IMR-90 (cell line): ENCODE results near the gene FAM78B. TPM values are rescaled to one million over a fixed set of nuclear protein-coding genes. Genes with fewer than 3 reads are reported as not detected.

Experiments used
- ATAC-seq: fragments of 200-7000 bp; cut with Tn5 transposase; 2 replicates; pipeline ENCODE4 v1.9.1; 2020; ENCODE audit warnings: low read depth, mild to moderate bottlenecking, moderate library complexity
- BruUV-seq: library from RNA; stranded (reverse); fragments of 400-500 nt; replicated peaks from 2 replicates; lab custom pipeline; 2021; lab: Mats Ljungman, UMichigan
- CTCF ChIA-PET: fragments of 300-600 bp; formaldehyde crosslinking; extraction: SDS; loops from one replicate; lab custom pipeline; 2021; ENCODE audit warnings: antibody characterized with exemption; lab: Yijun Ruan, JAX
- POLR2A ChIA-PET: fragments of 300-600 bp; sonication (Branson Sonifier 250); formaldehyde crosslinking; loops from one replicate; lab custom pipeline; 2022; ENCODE audit warnings: antibody characterized with exemption; ENCODE audit not compliant: unreplicated experiment; lab: Charles Lee
- DNase-seq: peaks from one replicate; pipeline ENCODE4 v3.0.0; 2013
- H2AFZ ChIP-seq: replicated peaks from 2 replicates; pipeline ENCODE3; 2013; ENCODE audit warnings: low read length, mild to moderate bottlenecking; ENCODE audit not compliant: poor library complexity
- H2AK5ac ChIP-seq: 2 replicates; pipeline ENCODE4 v1.6.1; 2013; ENCODE audit warnings: low read depth, low read length, inconsistent platforms
- H2AK9ac ChIP-seq: replicated peaks from 2 replicates; pipeline ENCODE3; 2013; ENCODE audit warnings: mild to moderate bottlenecking, low read depth, low read length, moderate library complexity; ENCODE audit not compliant: poor library complexity
- H2BK120ac ChIP-seq: 2 replicates; pipeline ENCODE4 v1.6.1; 2013; ENCODE audit warnings: low read depth, low read length, inconsistent platforms
- H2BK15ac ChIP-seq: 3 replicates; pipeline ENCODE4 v1.6.1; 2013; ENCODE audit warnings: low read depth, low read length, inconsistent platforms
- H2BK20ac ChIP-seq: 2 replicates; pipeline ENCODE4 v1.6.1; 2013; ENCODE audit warnings: low read depth, mild to moderate bottlenecking, inconsistent platforms, low read length, moderate library complexity
- H2BK5ac ChIP-seq: 2 replicates; pipeline ENCODE4 v1.6.1; 2013; ENCODE audit warnings: mild to moderate bottlenecking, low read depth, low read length, inconsistent platforms; ENCODE audit not compliant: poor library complexity, severe bottlenecking
- H3K14ac ChIP-seq: replicated peaks from 2 replicates; pipeline ENCODE4 v1.6.1; 2013; ENCODE audit warnings: low read depth, low read length, inconsistent platforms
- H3K18ac ChIP-seq: 2 replicates; pipeline ENCODE4 v1.6.1; 2013; ENCODE audit warnings: low read depth, low read length, control low read depth
- H3K23ac ChIP-seq: 2 replicates; pipeline ENCODE4 v1.6.1; 2013; ENCODE audit warnings: low read depth, low read length, inconsistent platforms
- H3K27ac ChIP-seq: 2 replicates; pipeline ENCODE4 v1.5.1; 2013; ENCODE audit warnings: mild to moderate bottlenecking, control low read depth, low read length; ENCODE audit not compliant: insufficient read depth
- H3K27me3 ChIP-seq: 2 replicates; pipeline ENCODE4 v1.6.1; 2013; ENCODE audit warnings: low read length; ENCODE audit not compliant: control insufficient read depth, insufficient read depth
- H3K36me3 ChIP-seq: 2 replicates; pipeline ENCODE4 v1.6.1; 2013; ENCODE audit warnings: low read length, mixed read lengths; ENCODE audit not compliant: control insufficient read depth, insufficient read depth
- H3K4ac ChIP-seq: 2 replicates; pipeline ENCODE4 v1.6.1; 2013; ENCODE audit warnings: low read depth, low read length, inconsistent platforms
- H3K4me1 ChIP-seq: 2 replicates; pipeline ENCODE4 v1.6.1; 2013; ENCODE audit warnings: low read length, mixed read lengths; ENCODE audit not compliant: control insufficient read depth, insufficient read depth
- H3K4me2 ChIP-seq: 2 replicates; pipeline ENCODE4 v1.6.1; 2013; ENCODE audit warnings: low read depth, mild to moderate bottlenecking, control low read depth, low read length, moderate library complexity
- H3K4me3 ChIP-seq: 2 replicates; pipeline ENCODE4 v1.5.1; 2013; ENCODE audit warnings: low read depth, mild to moderate bottlenecking, control low read depth, low read length, moderate library complexity; ENCODE audit not compliant: insufficient read depth
- H3K56ac ChIP-seq: 2 replicates; pipeline ENCODE4 v1.6.1; 2013; ENCODE audit warnings: low read length, inconsistent platforms; ENCODE audit not compliant: insufficient read depth; ENCODE audit errors: extremely low read depth
- H3K79me1 ChIP-seq, 2 experiments: 2 replicates each; pipeline ENCODE4 v1.6.1; 2013; ENCODE audit warnings: low read length in 2 of 2, inconsistent platforms in 1 of 2, low read depth in 1 of 2
- H3K9ac ChIP-seq: 2 replicates; pipeline ENCODE4 v1.6.1; 2013; ENCODE audit warnings: low read depth, low read length, control low read depth
- H3K9me1 ChIP-seq: 2 replicates; pipeline ENCODE4 v1.6.1; 2013; ENCODE audit warnings: low read length, inconsistent platforms; ENCODE audit not compliant: insufficient read depth
- H3K9me3 ChIP-seq: 2 replicates; pipeline ENCODE4 v1.6.1; 2013; ENCODE audit warnings: low read length; ENCODE audit not compliant: control insufficient read depth, insufficient read depth
- H4K20me1 ChIP-seq: 2 replicates; pipeline ENCODE4 v1.6.1; 2013; ENCODE audit warnings: low read length, inconsistent platforms; ENCODE audit not compliant: insufficient read depth
- H4K5ac ChIP-seq: 2 replicates; pipeline ENCODE4 v1.6.1; 2013; ENCODE audit warnings: mild to moderate bottlenecking, low read depth, low read length, control low read depth
- H4K8ac ChIP-seq, 2 experiments: 2 replicates each; pipeline ENCODE4 v1.6.1; 2013; ENCODE audit warnings: low read depth in 2 of 2, low read length in 2 of 2, control low read depth in 1 of 2, inconsistent platforms in 1 of 2
- H4K91ac ChIP-seq: 2 replicates; pipeline ENCODE4 v1.6.1; 2013; ENCODE audit warnings: low read depth, low read length, inconsistent platforms; ENCODE audit not compliant: insufficient read depth
- CEBPB ChIP-seq: IDR thresholded peaks from 2 replicates; pipeline ENCODE4 v1.6.1; 2012; ENCODE audit warnings: low read depth, low read length, improper control_type of control experiment
- MAFK ChIP-seq: IDR thresholded peaks from 2 replicates; pipeline ENCODE4 v1.6.1; 2012; ENCODE audit warnings: low read depth, low read length, improper control_type of control experiment
- MXI1 ChIP-seq: IDR thresholded peaks from 2 replicates; pipeline ENCODE4 v1.6.1; 2012; ENCODE audit warnings: low read depth, mild to moderate bottlenecking, low read length, moderate library complexity, borderline replicate concordance
- SMC3 ChIP-seq: fragments of 150-350 bp; IDR thresholded peaks from 2 replicates; pipeline ENCODE4 v1.6.1; 2016; ENCODE audit warnings: low read depth, mild to moderate bottlenecking, antibody characterized with exemption, low read length, moderate library complexity
- USF2 ChIP-seq: fragments of 150-350 bp; IDR thresholded peaks from 2 replicates; pipeline ENCODE4 v1.6.1; 2017; ENCODE audit warnings: mild to moderate bottlenecking, antibody characterized with exemption, low read length, low read depth
- WGBS, 2 experiments: methylation state at CpG; one replicate each; pipeline versions ENCODE4 v1.1.5 to v1.1.7; 2013; ENCODE audit warnings: missing lambda C conversion rate in 2 of 2; ENCODE audit not compliant: insufficient read length in 1 of 2; ENCODE audit errors: extremely low coverage in 2 of 2; 5-methylcytosine and 5-hydroxymethylcytosine counted together
- dilution Hi-C: fragments of 300-500 bp; cut with HindIII; formaldehyde crosslinking; loops from one replicate; pipeline ENCODE4 v1.14.3; 2018; ENCODE audit warnings: low sequenced_read_pairs; ENCODE audit not compliant: unreplicated experiment
- in situ Hi-C: fragments of 300-500 bp; cut with MboI; formaldehyde crosslinking; loops from 3 replicates; pipeline ENCODE4 v1.14.3; 2019; ENCODE audit warnings: low sequenced_read_pairs, inconsistent platforms, mixed read lengths
- intact Hi-C: fragments of 100-400 bp; cut with micrococcal nuclease; formaldehyde crosslinking; loops from 2 replicates; pipeline ENCODE4 v1.10.0; 2022
- polyA plus RNA-seq, 3 experiments: library from polyadenylated mRNA; depleted of rRNA; stranded (reverse); fragments of >200 nt; gene quantifications; 2 replicates each; pipeline ENCODE4 v1.2.3, GENCODE V29; 2012; ENCODE audit warnings: low replicate concordance in 1 of 3
- total RNA-seq: library from RNA; depleted of rRNA; stranded (reverse); fragments of >200 nt; gene quantifications from 2 replicates; pipeline ENCODE4 v1.2.3, GENCODE V29; 2012

Gene FAM78B
- total and polyA plus RNA-seq, 2 of the 4 experiments (the other 2 are of a cell fraction) = under 0.01 to 0.12 TPM

GRCh38 chr1:166184012-166184411 lies 17.2 kb upstream of the FAM78B start:
- H3K9me3 ChIP-seq = peaks cover 2% of the 10 kb centered on the region; the same call in 1 of the 2 replicates
- WGBS, 2 experiments = no CpG with 5 or more reads among the region's 1 CpG

More at GRCh38 chr1:166184012-166184411, 17.2 kb upstream of the FAM78B start:
- TF ChIP-seq CEBPB (0 out of 2 replicates have a peak, but pooled peaks have one; percentile 21), USF2 (no peak), MXI1 (no peak), SMC3 (no peak), MAFK (peak; percentile 87)
- no peak overlapping the region for H2AK5ac ChIP-seq
- no peak overlapping the region for H2AK9ac ChIP-seq
- DNase-seq (no peak), ATAC-seq (no peak)
- in situ Hi-C loops (no loop called here), dilution Hi-C loops (no loop called here), intact Hi-C loops (no loop called here)
- H3K4me3 ChIP-seq = no peak overlapping the region
- H3K4ac ChIP-seq = no peak overlapping the region
- H2BK20ac ChIP-seq = no peak overlapping the region
- no peaks in the 10 kb centered on the region for H3K36me3 ChIP-seq
- H2BK120ac ChIP-seq = no peak overlapping the region
- no peak overlapping the region for H4K91ac ChIP-seq
- H3K18ac ChIP-seq = no peak overlapping the region
- no peak overlapping the region for H2BK5ac ChIP-seq
- CTCF ChIA-PET = no interaction called here
- H4K8ac ChIP-seq = no peak overlapping the region
- H3K79me1 ChIP-seq = no peaks in the 10 kb centered on the region
- BruUV-seq = no TSS peak
- H3K27ac ChIP-seq = no peak overlapping the region
- H3K4me1 ChIP-seq = no peaks in the 10 kb centered on the region
- H3K9me1 ChIP-seq = no peaks in the 10 kb centered on the region
- no peak overlapping the region for H2BK15ac ChIP-seq
- H3K23ac ChIP-seq = no peak overlapping the region
- no peaks in the 10 kb centered on the region for H3K27me3 ChIP-seq
- no peaks in the 10 kb centered on the region for H4K20me1 ChIP-seq
- no peak overlapping the region for H3K56ac ChIP-seq
- no peak overlapping the region for H2AFZ ChIP-seq
- H3K4me2 ChIP-seq = no peak overlapping the region
- POLR2A ChIA-PET = no interaction called here
- H3K14ac ChIP-seq = no peak overlapping the region
- no peak overlapping the region for H4K5ac ChIP-seq
- no peak overlapping the region for H3K9ac ChIP-seq
